AG04449 (cell line): ENCODE measurements around the gene RNF220.

Experiments used
- CTCF ChIA-PET: fragments of 350-600 bp; formaldehyde crosslinking; extraction: SDS; loops from one replicate; lab custom pipeline; 2021; ENCODE audit warnings: antibody characterized with exemption; lab: Yijun Ruan, JAX
- POLR2A ChIA-PET: fragments of 400-600, 350-600 bp; formaldehyde crosslinking; extraction: SDS; loops from one replicate; lab custom pipeline; 2020; ENCODE audit warnings: antibody characterized with exemption, inconsistent platforms; lab: Yijun Ruan, JAX
- DNase-seq: peaks from one replicate; pipeline ENCODE4 v3.0.0-alpha.2; 2010; ENCODE audit warnings: low read depth, low spot score
- H3K4me3 ChIP-seq: 2 replicates; pipeline ENCODE4 v1.5.1; 2011; ENCODE audit warnings: low read depth, mild to moderate bottlenecking, control low read depth, low read length
- TF ChIP-seq, protein P1 (sequence below): IDR thresholded peaks from one replicate; pipeline ENCODE4 v1.5.1; 2011; ENCODE audit warnings: mild to moderate bottlenecking, moderate library complexity, low read length, control low read depth, inconsistent platforms; ENCODE audit not compliant: insufficient read depth; ENCODE audit errors: missing control alignments

The RNF220 gene

DNA sequence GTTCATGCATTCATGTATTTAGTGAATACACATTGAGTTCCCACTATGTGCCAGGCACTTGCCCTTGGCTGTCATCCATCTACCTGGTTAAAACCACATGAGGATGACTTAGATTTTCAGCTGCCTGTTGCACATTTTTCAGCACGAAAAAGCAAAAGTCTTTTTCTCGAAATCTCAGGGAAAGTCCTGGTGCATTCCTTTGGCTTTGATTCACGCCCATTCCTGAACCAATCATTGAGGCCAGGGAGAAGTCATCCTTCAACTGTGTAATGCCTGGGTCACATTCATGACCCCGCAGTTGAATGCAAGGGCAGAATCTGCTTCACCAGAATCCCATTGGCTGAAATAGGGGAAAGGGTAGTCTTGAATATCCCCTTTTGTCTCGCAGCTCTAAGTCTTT is 84.4 kb downstream of the RNF220 start:
- H3K4me3 ChIP-seq = no peak overlapping the region
- CTCF ChIA-PET = interaction anchor here (1.2 kb wide), 1 partner anchor 106 kb away, joined by 3 read pairs; no protein-coding TSS in a partner anchor
- POLR2A ChIA-PET = no interaction called here
- TF ChIP-seq, protein P1, sequence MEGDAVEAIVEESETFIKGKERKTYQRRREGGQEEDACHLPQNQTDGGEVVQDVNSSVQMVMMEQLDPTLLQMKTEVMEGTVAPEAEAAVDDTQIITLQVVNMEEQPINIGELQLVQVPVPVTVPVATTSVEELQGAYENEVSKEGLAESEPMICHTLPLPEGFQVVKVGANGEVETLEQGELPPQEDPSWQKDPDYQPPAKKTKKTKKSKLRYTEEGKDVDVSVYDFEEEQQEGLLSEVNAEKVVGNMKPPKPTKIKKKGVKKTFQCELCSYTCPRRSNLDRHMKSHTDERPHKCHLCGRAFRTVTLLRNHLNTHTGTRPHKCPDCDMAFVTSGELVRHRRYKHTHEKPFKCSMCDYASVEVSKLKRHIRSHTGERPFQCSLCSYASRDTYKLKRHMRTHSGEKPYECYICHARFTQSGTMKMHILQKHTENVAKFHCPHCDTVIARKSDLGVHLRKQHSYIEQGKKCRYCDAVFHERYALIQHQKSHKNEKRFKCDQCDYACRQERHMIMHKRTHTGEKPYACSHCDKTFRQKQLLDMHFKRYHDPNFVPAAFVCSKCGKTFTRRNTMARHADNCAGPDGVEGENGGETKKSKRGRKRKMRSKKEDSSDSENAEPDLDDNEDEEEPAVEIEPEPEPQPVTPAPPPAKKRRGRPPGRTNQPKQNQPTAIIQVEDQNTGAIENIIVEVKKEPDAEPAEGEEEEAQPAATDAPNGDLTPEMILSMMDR = no peak
- no peak for DNase-seq

DNA sequence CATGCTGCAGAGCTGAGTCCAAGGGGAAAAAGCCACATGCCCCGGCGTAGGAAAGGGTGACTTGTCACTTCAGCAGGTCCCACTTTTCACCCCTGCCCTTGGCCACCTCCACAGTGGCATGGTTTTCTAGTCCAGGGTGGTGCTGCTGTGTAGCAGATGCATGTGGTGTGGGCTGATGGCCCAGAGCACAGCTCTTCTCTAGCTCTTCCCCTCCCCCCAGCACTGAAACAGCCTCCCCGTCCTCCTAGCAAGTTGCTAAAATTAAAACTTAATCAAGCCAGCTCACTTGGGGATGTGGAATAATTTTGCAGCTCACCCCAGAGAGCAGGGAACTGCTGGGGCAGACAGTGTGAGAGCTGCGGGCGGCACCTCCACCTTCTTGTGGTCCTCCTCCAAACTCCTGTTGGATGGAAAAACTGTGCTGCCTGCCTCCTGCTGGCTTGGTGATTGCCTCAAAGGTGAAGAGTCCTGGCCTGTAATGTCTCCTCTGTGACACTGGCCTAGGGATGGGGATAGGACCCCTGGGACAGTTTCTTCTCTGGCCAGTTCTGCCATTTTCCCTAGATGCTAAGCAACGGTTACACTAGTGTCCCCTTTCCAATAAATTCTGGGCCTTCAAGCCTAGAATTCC is 91.6 kb downstream of the RNF220 start:
- H3K4me3 ChIP-seq = no peak overlapping the region
- ChIA-PET CTCF (interaction anchor here (0.6 to 0.9 kb wide), 2 partner anchors 8 to 99 kb away, joined by 3 read pairs; no protein-coding TSS in a partner anchor), POLR2A (no interaction called here)
- TF ChIP-seq, protein P1 = no peak
- DNase-seq = no peak

DNA sequence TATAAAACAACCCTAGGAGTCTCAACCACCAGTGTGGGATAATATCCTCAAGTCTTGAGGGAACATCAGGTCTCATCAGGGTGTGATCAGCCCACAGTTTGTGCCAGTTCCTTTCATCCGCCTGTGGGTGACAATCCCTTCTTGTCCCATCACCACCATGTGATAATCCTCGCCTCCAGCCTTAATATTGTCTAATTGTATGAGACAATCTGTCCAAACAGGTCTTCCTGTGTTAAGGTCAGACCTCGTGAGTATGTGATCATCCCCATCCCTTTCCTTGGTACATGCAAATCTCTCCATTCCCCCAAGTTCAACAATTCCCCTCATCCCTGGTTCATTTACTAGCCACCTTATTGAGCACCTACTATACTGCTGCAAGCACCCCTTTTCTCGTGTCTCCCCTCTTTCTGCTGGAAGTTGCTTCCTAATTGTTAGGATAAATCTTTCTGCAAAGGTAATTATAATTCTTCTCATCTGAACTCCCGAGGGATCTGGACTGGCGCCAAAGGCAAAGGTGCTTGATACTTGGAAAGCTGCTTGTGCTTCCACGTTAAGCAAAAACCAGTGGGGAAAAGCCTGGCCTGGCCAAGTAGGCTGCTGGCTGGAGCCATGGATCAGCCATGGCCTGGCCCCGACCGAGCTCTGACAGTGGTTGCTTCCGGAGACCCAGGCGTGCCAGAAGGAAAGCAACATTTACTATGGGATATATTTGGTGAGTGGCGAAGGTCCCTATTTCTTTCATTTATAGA is 92.5 kb downstream of the RNF220 start:
- DNase-seq = no peak
- H3K4me3 ChIP-seq = no peak overlapping the region
- ChIA-PET POLR2A (no interaction called here), CTCF (no interaction called here)
- TF ChIP-seq, protein P1 = no peak

DNA sequence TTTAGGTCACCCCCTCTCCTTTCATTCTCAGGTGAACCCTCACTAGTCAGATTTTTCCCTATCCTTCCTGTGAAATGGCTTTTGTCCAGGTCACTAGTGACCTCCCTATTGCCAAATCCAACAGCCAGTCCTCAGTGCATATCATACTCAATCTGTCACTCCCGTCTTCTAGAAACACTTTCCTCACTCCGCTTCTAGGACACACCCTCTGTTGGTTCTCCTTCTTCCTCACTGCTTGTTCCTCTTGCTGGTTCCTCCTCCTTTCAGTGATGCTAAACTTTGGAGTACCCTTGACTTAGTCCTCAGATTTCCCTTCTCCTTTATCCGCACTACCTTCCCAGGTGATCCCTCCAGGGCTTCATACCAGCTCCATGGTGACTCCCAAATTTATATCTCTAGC is 94.3 kb downstream of the RNF220 start:
- no peak overlapping the region for H3K4me3 ChIP-seq
- TF ChIP-seq, protein P1 = no peak
- POLR2A ChIA-PET = no interaction called here
- CTCF ChIA-PET = no interaction called here
- no peak for DNase-seq

DNA sequence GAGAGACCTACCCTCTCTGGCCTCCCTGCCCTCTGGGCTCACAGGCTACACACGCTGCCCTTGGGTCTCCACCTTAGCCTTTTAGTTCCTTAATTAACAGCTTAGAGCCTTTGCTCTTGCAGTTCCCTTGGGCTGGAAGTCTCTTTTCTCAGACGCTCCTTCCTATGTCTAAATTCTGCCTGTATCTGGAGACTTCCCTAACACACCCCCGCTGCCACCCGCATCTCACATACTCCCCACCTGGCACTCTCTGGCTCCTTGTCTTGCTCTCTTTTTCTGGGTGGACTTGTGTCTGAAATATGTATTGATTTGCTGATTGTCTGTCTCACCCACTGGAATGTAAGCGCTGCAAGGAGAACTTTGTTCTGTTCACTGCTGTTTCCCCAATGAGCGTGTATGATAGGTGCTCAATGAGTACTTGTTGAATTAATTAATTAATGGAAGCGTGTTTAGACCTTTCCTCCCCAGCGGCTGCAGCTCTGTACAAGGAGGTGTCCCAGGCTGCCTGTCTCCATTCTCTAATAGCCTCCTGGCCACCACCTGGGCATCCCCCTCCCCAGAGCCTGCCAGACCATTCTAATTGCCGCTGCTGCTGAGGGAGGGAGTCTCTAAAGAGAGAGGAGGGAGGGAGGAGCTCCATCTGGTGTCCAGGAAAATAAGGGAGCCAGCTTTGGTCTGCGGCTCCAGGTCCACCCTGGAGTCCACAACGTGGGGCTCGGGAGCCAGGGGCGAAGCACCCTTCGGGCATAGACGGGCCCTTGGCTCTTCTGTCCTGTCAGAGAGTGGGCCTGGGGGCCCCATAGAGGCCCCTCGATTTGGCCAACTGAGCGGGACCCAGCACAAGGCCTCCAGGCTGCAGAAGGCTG is 95.4 kb downstream of the RNF220 start:
- no peak overlapping the region for H3K4me3 ChIP-seq
- ChIA-PET POLR2A (no interaction called here), CTCF (no interaction called here)
- DNase-seq = no peak
- TF ChIP-seq, protein P1 = peak; percentile 33
